Kidney capillary endothelial cell (primary cell): Measurements from ENCODE around the gene CAPN9.

ENCODE experiments used
- DNase-seq: peaks from one replicate; pipeline ENCODE4 v3.0.0-alpha.2; 2018; ENCODE audit warnings: low spot score

The CAPN9 gene

DNA sequence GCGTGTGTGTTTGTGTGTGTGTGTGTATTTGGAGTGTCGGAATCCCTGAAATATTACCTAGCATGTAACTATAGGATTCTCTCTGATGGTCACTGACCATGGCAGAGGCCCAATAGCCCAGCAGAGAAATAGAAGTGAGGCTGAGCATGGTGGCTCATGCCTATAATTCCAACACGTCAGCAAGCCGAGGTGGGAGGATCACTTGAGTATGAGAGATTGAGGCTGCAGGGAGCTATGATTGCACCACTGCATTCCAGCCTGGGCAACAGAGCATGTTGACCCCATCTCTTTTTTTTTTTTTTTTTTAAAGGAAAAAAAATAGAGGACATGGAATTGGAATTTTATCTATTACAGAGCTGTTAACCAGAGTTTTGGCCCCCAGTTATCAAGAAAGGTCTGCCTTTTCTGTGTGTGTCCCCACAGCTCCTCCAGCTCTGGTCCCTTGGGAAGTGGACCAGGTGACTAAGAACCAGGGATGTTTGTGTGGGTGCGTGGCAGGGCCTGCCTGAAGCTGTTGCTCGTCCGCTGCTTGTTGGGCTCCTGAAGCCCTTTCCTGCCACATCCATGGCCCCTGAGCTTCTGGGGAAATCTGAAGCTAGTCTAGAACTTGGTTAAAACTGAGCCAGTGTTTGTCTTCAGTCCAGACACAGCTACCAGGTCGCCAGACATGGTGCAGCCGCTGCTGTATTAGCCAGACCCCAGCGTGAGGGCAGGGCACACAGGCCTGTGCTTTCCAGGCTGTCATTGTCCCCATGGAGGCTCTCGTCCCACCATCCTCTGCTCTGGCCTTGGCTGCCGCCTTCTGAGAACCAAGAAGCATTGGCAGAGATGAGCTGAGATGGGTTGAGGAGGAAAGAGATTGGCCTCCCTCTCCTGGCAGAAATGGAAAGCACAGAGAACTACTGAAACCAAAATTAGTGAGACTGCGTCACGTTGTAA is 25.5 kb downstream of the CAPN9 start:
- DNase-seq = no peak

DNA sequence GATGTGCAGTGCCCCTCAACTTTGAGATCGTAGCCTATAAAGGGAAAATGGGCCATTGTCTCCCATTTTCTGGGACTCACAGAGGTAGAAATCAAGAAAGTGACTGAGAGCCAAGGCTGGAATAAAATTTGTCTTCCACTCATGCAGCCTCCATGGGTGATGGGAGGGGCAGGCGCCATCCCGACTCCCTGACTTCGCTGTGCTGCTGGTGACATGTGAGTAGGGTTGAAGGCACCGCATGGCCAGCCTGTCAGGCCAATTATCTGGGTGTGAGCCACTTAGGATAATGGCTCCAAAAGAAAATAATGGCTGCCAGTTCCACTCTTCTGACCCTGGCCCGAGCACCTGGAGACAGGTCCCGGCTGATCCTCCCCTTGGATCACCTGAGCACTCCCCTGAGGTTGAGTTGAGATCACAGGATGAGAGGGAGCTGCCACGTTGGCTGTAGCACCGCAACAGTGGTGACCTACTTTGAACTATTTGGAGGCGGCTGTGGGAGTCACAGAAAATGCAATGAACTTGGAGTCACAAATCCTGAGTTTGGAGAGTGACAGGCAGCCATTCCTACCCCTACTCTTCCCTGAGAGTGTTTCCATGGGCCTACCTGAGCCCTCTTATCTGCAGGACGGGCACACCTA is 26.3 kb downstream of the CAPN9 start:
- DNase-seq = no peak

DNA sequence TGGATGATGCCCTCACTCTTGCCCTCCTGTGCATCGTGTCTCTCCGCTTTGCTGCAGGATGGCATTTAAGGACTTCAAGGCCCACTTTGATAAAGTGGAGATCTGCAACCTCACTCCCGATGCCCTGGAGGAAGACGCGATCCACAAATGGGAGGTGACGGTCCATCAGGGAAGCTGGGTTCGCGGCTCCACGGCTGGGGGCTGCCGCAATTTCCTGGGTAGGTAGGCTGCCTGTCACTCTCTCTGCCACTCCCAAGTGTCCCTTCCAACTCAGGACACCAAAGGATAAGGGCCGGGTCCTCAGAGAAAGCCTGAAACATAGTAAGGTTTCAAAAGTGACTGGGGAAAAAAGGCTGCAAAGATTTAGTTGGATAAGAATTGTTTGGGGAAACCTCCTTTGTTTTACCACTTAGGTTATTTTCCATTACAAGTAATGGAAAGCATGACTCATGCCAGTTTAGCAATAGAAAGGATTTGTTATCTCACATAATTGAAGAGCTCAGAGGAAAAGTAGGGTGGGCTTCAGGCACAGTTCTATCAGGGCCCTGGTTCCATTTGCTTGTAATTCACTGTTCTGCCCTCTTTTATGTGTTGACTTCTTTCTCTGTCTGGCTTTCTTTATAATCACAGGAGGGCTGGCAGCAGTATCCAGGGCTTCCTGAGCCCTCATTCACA is 31.9 kb downstream of the CAPN9 start:
- no peak for DNase-seq

- no peak for DNase-seq
Measured at GRCh38 chr1:230781131-230781530, 33.9 kb downstream of the CAPN9 start.

- no peak for DNase-seq
Measured at GRCh38 chr1:230781594-230781993, 34.4 kb downstream of the CAPN9 start.

- DNase-seq = no peak
Measured at GRCh38 chr1:230784163-230784562, 37.0 kb downstream of the CAPN9 start.

GRCh38 chr1:230785636-230786384 is 38.6 kb downstream of the CAPN9 start:
- DNase-seq = no peak

- DNase-seq = no peak
Measured at GRCh38 chr1:230786385-230786753, 39.2 kb downstream of the CAPN9 start.

DNA sequence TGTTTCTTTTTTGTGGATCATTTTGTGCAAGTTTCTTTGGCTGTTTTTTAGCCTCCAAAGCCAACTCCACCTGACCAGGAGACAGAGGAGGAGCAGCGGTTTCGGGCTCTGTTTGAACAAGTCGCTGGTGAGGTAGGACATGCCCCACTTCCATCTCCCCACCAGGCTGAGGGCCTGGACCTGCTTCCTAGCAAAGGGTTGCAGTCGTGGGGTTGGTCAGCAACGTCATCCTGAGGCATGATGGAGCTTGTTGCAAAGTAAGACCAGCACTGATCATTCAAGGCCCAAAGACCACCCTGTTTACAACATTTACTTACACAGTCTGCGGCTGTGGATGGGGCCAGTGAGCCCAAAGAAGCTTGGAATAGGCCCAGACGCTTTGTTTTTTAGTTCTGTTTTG is 40.3 kb downstream of the CAPN9 start:
- DNase-seq = no peak

DNA sequence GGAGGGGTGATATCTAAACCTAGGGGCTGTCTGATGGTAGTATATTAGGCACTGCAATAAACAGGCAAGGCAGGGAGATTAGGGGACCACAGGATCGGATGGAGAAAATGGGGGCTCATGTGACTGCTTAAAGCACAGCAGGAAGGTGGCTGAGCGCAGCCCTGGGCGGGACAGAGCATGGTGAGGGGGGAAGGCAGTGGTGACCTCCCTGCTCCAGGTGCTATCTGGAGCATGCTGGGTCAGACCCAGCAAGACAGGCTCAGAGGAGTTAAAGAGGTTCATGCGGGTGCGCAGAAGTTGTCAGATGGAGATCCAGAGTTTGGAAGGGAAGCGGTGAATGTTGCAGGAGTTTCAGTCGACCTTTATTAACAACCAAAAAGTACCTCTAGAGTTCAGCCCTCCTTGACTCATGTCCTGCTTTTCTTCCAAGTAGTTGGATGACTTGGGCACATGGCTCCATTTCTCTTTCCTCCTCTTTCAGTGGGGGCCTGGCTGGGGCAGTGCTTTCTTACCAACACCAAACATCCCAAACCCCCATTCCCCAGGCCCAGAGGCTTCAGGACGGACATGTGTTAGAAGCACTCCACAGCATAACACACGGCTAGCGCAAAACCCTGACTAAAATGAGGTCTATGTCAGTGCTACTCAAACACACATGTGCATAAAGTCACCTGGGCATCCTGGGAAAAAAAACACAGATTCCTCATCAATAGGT is 41.5 kb downstream of the CAPN9 start:
- no peak for DNase-seq

- no peak for DNase-seq
Measured at GRCh38 chr1:230790026-230790425, 42.8 kb downstream of the CAPN9 start.

GRCh38 chr1:230791986-230792564 is 44.9 kb downstream of the CAPN9 start:
- DNase-seq = no peak

GRCh38 chr1:230792691-230793462 is 45.7 kb downstream of the CAPN9 start:
- no peak for DNase-seq

- DNase-seq = no peak
Measured at GRCh38 chr1:230793463-230793745, 46.2 kb downstream of the CAPN9 start.

- DNase-seq = no peak
Measured at GRCh38 chr1:230794431-230794830, 47.2 kb downstream of the CAPN9 start.

DNA sequence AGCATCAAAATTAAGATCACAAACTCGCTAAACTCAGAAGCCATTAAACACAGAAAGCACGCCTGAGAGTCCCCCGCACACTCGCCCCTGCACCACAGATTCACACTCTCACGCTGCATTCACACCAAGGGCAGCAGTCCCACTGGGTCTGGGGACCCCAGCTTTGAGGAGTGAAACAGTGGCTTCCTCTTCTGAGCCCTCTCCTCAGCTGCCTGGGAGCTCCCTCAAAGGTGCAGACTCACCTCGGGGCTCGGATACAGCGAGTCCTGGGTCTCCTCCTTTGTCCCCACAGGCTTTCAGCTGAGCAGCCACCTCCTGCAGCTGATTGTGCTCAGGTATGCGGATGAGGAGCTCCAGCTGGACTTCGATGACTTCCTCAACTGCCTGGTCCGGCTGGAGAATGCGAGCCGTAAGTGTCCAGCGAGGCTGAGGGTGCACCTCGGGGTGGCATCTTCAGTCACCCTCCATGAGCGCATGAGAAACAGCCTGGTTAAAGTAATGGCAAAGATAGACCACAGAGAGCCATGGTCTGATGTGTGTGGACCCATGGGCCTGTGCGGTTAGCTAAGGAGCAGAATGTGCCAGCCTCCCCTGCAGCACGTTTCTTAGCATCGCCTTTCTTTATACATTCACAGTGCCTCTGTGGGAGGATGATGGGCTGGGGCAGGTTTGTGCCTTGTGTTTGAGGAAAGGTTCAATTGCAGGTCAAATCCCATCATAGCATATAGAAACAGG is 47.9 kb downstream of the CAPN9 start:
- DNase-seq = no peak

DNA sequence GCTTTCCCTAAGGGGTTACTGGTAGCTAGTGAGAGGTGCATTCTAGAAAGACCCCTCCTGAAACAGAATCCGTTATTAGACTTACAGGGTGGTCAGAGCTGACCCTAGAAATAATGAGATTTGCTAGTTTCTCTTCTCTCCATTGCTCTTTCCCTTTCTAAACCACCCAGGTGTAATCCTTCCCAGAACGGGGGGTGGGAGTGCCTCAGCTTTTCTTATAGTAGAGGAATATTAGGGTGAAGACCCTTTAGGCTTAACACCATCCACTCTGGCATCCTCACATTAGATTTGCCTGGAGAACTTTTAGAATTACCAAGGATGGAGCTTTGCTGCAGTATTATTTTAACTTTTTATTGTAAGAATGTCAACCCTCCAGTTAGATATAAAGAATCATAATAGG is 49.4 kb downstream of the CAPN9 start:
- no peak for DNase-seq

GRCh38 chr1:230797376-230797920 is 50.3 kb downstream of the CAPN9 start:
- DNase-seq = no peak

DNA sequence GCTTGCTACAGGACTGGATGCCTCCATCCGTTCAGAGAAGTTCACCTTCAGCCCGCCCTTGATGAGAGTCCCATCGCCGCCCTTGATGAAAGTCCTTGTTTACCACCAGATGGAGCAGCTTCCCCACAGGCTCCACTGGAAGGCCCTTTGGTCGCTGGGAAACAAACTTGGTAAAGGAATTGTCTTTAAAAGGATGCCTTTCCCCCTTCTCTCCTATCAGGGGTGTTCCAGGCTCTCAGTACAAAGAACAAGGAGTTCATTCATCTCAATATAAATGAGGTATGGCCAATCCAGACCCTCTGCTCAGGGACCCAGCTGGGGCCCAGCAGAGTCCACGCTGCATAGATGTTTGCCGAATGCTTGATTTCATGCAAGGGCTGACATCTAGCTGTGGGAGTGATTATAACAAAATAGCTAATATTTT is 50.8 kb downstream of the CAPN9 start:
- peak; percentile 47 for DNase-seq

- no peak for DNase-seq
Measured at GRCh38 chr1:230798491-230798890, 51.3 kb downstream of the CAPN9 start.
